Hepatocyte (in vitro differentiated cells): ENCODE data around the gene MPP1.

Experiments
- CTCF ChIP-seq: fragments of 200-600 bp; sonication (generic); IDR thresholded peaks from 2 replicates; pipeline ENCODE4 v1.5.1; 2016; ENCODE audit warnings: antibody characterized with exemption, mild to moderate bottlenecking; ENCODE audit not compliant: poor library complexity
- EZH2 ChIP-seq: fragments of 200-600 bp; sonication (generic); IDR thresholded peaks from 2 replicates; pipeline ENCODE4 v1.6.1; 2016; ENCODE audit warnings: antibody characterized with exemption, mild to moderate bottlenecking, borderline replicate concordance

GRCh38 chrX:154751669-154752271, 53.5 kb downstream of the MPP1 start:
- TF ChIP-seq CTCF (no peak), EZH2 (no peak)
